ENCODE data around the gene HSPB7. TPM values are rescaled to one million over a fixed set of nuclear protein-coding genes. Genes with fewer than 3 reads are reported as not detected.
"Not testable (repeated sequence)": the region's sequence is repeated elsewhere in the genome, so short reads cannot be mapped to it uniquely, and the experiment has no call there.

Gene HSPB7
- total and polyA plus RNA-seq, 2 donors (not counting 1 experiment from before 2014, with no cell fraction given) = 4.5 to 10.1 TPM

DNA sequence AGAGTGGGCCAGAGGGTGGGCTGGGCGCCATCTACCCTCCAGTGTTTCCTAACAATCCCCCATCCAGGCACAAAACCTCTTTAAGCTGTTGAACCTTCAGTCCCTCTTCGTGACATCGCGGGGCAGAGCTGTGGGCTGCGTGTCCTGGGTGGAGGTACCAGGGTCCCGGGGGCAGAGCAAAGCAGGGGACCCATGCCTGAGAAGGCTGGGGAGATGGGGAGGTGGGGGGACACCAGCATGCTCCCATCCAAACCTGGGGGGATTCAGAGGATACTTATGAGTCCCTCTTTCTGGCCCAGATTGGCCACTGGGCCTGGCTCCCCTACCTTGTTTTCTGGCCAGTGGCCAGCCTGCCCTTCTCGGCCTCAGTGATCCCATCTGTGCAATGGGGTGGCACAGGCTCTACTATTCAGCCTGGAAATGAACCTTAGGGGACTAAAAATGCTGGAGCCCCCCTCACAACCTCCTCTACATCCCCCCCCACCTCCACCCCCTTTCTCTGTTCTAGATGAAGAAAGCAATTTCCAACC is 15.3 kb upstream of the HSPB7 start:
- not testable (repeated sequence) for H4K20me1 ChIP-seq (ENCODE audit: control insufficient read depth, extremely low read depth, insufficient read depth, low read length); H3K4me1 ChIP-seq (ENCODE audit: control insufficient read depth, extremely low read depth, insufficient read depth, low read length); H3K27ac ChIP-seq (ENCODE audit: insufficient read depth, low read length); H3K79me2 ChIP-seq (ENCODE audit: control insufficient read depth, insufficient read depth, low read length); DNase-seq (ENCODE audit: low read depth in 2 of 2); H3K9ac ChIP-seq (ENCODE audit: insufficient read depth, low read length); H3K27me3 ChIP-seq (ENCODE audit: control insufficient read depth, insufficient read depth, low read length); H3K9me3 ChIP-seq (ENCODE audit: control insufficient read depth, insufficient read depth, low read depth, low read length); H3K4me3 ChIP-seq (replicated peaks in 1 of 4; ENCODE audit: control extremely low read depth in 1 of 4, insufficient read depth in 1 of 4, low read depth in 3 of 4, low read length in 4 of 4); H3K36me3 ChIP-seq (ENCODE audit: control insufficient read depth, insufficient read depth, low read length); H3K4me2 ChIP-seq (ENCODE audit: extremely low read depth, insufficient read depth, low read length); H2AFZ ChIP-seq (ENCODE audit: low read length)

DNA sequence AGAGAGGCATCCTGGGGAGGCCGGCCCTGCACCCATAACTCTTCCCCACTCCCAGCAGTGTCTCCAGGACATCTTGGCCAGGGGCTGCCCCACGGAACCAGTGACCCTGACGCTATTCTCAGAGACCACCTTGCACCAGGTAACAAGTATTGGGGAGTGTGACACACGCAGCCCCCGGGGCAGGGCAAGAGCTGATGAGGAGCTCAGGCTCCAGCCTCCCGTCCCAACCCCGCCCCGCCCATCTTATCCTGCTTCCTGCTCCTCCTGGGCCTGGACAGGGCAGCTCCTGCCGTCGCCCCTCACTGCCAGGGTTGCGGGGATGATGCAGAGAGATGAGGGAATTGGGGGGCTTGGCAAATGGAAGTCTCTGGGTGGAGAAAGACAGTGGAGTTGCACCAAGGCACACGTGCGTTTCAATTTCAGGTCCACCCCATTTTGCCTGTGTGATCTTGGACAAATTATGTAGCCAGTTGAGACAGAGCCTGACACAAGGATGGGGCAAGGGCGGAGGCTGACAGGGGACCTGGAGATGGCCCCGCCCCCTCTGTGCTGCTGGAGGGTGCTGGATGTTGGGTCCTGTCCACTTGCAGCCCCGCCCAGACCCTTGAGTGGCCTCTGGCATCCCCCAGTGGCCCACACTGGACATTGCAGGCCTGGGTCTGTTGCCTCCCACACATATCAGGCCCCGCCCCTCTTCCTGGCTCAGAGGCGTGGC is 14.7 kb upstream of the HSPB7 start:
- Histone ChIP-seq H3K27ac (ENCODE audit: insufficient read depth, low read length) (no peak overlapping the region), H2AFZ (ENCODE audit: low read length) (no peak overlapping the region), H3K36me3 (ENCODE audit: control insufficient read depth, insufficient read depth, low read length) (no peaks in the 10 kb centered on the region), H4K20me1 (ENCODE audit: control insufficient read depth, extremely low read depth, insufficient read depth, low read length) (no peaks in the 10 kb centered on the region), H3K9ac (ENCODE audit: insufficient read depth, low read length) (no peak overlapping the region), H3K9me3 (ENCODE audit: control insufficient read depth, insufficient read depth, low read depth, low read length) (no peaks in the 10 kb centered on the region), H3K27me3 (ENCODE audit: control insufficient read depth, insufficient read depth, low read length) (no peaks in the 10 kb centered on the region), H3K79me2 (ENCODE audit: control insufficient read depth, insufficient read depth, low read length) (no peaks in the 10 kb centered on the region), H3K4me3 (replicated peaks in 1 of 4; ENCODE audit: control extremely low read depth in 1 of 4, insufficient read depth in 1 of 4, low read depth in 3 of 4, low read length in 4 of 4) (no peak overlapping the region), H3K4me1 (ENCODE audit: control insufficient read depth, extremely low read depth, insufficient read depth, low read length) (no peaks in the 10 kb centered on the region), H3K4me2 (ENCODE audit: extremely low read depth, insufficient read depth, low read length) (no peak overlapping the region)
- no peak for TF ChIP-seq EZH2 (IDR thresholded peaks at IDR 0.05; ENCODE audit: low read length, missing control alignments)
- TF ChIP-seq, protein P1, sequence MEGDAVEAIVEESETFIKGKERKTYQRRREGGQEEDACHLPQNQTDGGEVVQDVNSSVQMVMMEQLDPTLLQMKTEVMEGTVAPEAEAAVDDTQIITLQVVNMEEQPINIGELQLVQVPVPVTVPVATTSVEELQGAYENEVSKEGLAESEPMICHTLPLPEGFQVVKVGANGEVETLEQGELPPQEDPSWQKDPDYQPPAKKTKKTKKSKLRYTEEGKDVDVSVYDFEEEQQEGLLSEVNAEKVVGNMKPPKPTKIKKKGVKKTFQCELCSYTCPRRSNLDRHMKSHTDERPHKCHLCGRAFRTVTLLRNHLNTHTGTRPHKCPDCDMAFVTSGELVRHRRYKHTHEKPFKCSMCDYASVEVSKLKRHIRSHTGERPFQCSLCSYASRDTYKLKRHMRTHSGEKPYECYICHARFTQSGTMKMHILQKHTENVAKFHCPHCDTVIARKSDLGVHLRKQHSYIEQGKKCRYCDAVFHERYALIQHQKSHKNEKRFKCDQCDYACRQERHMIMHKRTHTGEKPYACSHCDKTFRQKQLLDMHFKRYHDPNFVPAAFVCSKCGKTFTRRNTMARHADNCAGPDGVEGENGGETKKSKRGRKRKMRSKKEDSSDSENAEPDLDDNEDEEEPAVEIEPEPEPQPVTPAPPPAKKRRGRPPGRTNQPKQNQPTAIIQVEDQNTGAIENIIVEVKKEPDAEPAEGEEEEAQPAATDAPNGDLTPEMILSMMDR (conservative IDR thresholded peaks at IDR 0.05 in 1 of 2, IDR thresholded peaks at IDR 0.05 in 1 of 2; ENCODE audit: low read depth in 1 of 2, low read length in 2 of 2) = peak; percentile 93 to 98
- DNase-seq (ENCODE audit: low read depth in 2 of 2) = peak; percentile 79

DNA sequence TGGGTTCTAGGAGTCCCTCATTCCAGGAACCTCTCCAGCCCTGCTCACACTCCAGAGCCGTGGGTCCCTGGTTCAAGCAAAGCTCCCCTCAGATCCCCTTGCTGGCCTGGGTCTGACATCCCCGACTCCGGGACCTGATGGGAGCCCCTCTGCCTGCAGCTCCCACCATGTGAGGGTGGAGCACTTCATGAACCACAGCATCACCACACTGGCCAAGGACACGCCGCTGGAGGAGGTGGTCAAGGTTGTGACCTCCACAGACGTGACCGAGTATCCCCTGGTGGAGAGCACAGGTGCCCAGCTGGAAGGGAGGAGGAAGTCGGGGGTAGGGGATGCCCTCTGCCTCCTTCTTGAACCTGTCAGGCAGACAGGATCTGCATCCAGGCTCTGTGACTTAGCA is 13.7 kb upstream of the HSPB7 start:
- Histone ChIP-seq H3K9me3 (ENCODE audit: control insufficient read depth, insufficient read depth, low read depth, low read length) (no peaks in the 10 kb centered on the region), H3K27me3 (ENCODE audit: control insufficient read depth, insufficient read depth, low read length) (no peaks in the 10 kb centered on the region), H2AFZ (ENCODE audit: low read length) (no peak overlapping the region), H4K20me1 (ENCODE audit: control insufficient read depth, extremely low read depth, insufficient read depth, low read length) (no peaks in the 10 kb centered on the region), H3K79me2 (ENCODE audit: control insufficient read depth, insufficient read depth, low read length) (no peaks in the 10 kb centered on the region), H3K9ac (ENCODE audit: insufficient read depth, low read length) (no peak overlapping the region), H3K4me2 (ENCODE audit: extremely low read depth, insufficient read depth, low read length) (no peak overlapping the region), H3K27ac (ENCODE audit: insufficient read depth, low read length) (no peak overlapping the region), H3K4me1 (ENCODE audit: control insufficient read depth, extremely low read depth, insufficient read depth, low read length) (no peaks in the 10 kb centered on the region), H3K4me3 (replicated peaks in 1 of 4; ENCODE audit: control extremely low read depth in 1 of 4, insufficient read depth in 1 of 4, low read depth in 3 of 4, low read length in 4 of 4) (no peak overlapping the region), H3K36me3 (ENCODE audit: control insufficient read depth, insufficient read depth, low read length) (no peaks in the 10 kb centered on the region)
- DNase-seq (ENCODE audit: low read depth in 2 of 2) = no peak
- no peak for TF ChIP-seq EZH2 (IDR thresholded peaks at IDR 0.05; ENCODE audit: low read length, missing control alignments)
- TF ChIP-seq, protein P1 (conservative IDR thresholded peaks at IDR 0.05 in 1 of 2, IDR thresholded peaks at IDR 0.05 in 1 of 2; ENCODE audit: low read depth in 1 of 2, low read length in 2 of 2) = no peak

All from fibroblast of lung (primary cell).